GM10248 (cell line): ENCODE results near the gene ATP2A3.

ENCODE experiments used
- CTCF ChIA-PET: fragments of 300-600 bp; sonication (Branson Sonifier 250); formaldehyde crosslinking; extraction: SDS; loops from one replicate; lab custom pipeline; 2021; ENCODE audit warnings: antibody characterized with exemption; lab: Yijun Ruan, JAX
- POLR2A ChIA-PET: fragments of 350-650 bp; sonication (Branson Sonifier 250); formaldehyde crosslinking; extraction: SDS; loops from one replicate; lab custom pipeline; 2020; ENCODE audit warnings: antibody characterized with exemption; lab: Yijun Ruan, JAX
- DNase-seq: peaks from one replicate; pipeline ENCODE4 v3.0.0; 2012; ENCODE audit errors: extremely low spot score
- TF ChIP-seq, protein P1 (sequence below): IDR thresholded peaks from 2 replicates; pipeline ENCODE4 v1.5.1; 2012; ENCODE audit warnings: mild to moderate bottlenecking, low read depth; ENCODE audit errors: extremely low read depth, missing control alignments, control extremely low read depth

ATP2A3 gene

DNA sequence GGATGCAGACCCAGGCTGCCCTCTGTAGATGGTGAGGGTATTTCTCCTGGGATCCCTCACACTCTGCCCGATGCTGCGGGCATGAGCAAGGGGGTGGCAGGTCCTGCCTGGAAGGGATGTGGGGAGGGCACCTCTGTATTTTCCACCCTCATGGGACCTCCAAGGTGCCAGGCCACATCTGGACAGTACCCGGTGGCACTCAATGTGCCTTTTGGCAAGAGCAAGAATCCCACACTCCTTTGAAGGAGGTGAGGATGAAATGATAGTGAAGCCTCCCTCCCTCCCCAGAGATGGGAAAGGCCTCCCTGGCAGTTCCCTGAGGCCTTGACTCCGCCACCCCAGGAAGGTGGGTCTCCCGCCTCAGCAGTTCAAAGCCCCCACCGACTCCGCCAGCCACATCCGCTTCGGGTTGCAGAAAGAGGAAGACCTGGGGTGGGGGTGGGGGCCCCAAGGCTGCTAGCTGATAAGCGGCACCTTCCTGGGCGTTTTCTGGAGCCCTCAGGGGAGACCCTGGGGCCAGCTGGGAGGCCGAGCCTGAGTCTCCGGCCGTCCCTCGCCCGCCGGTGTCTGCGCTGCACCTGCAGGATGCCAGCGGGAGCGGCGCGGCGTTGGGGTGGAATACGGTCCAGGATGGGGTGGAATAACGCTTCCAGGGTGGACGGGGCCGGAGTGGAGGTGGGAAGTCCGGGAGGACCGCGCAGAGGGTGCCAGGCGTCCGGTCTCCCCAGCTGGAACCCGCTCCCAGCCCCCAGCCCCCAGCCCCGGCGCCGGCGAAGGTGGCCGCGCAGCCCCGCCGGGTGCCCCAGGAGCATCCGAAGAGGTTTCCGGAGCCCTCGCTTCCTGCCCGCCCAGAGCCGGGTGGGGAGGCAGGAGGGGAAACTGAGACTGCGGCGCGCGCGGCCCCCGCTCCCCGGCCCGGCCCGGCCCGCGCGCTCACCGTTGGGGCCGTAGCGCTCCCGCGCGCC, 718 bp downstream of the ATP2A3 start:
- ChIA-PET CTCF (interaction anchor here (1.3 to 2.9 kb wide), 2 partner anchors 10 to 49 kb away, joined by 4 to 17 read pairs; no protein-coding TSS in a partner anchor), POLR2A (interaction anchor here (1.2 kb wide), 1 partner anchor 45 kb away, joined by 3 read pairs; no protein-coding TSS in a partner anchor)
- TF ChIP-seq, protein P1, sequence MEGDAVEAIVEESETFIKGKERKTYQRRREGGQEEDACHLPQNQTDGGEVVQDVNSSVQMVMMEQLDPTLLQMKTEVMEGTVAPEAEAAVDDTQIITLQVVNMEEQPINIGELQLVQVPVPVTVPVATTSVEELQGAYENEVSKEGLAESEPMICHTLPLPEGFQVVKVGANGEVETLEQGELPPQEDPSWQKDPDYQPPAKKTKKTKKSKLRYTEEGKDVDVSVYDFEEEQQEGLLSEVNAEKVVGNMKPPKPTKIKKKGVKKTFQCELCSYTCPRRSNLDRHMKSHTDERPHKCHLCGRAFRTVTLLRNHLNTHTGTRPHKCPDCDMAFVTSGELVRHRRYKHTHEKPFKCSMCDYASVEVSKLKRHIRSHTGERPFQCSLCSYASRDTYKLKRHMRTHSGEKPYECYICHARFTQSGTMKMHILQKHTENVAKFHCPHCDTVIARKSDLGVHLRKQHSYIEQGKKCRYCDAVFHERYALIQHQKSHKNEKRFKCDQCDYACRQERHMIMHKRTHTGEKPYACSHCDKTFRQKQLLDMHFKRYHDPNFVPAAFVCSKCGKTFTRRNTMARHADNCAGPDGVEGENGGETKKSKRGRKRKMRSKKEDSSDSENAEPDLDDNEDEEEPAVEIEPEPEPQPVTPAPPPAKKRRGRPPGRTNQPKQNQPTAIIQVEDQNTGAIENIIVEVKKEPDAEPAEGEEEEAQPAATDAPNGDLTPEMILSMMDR, result no peak
- peak; percentile 67 for DNase-seq

DNA sequence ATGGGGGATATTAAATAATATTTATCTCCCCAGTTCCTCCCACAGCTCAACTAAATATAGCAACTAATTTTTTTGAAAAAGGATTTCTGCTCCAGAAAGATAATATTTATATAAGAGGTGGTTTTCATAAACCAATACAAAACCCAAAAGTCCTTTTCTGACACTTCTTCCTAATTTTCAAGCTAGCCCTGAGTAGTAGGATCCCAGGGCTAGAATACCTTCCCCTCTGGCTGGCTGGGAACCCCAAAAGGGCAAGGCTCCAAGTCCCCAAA, 1.3 kb downstream of the ATP2A3 start:
- POLR2A ChIA-PET, result no interaction called here
- DNase-seq, result no peak
- CTCF ChIA-PET, result interaction anchor here (1.3 to 3.6 kb wide), 3 partner anchors 11 to 49 kb away, joined by 4 to 22 read pairs (median 17); no protein-coding TSS in a partner anchor
- TF ChIP-seq, protein P1, result no peak

DNA sequence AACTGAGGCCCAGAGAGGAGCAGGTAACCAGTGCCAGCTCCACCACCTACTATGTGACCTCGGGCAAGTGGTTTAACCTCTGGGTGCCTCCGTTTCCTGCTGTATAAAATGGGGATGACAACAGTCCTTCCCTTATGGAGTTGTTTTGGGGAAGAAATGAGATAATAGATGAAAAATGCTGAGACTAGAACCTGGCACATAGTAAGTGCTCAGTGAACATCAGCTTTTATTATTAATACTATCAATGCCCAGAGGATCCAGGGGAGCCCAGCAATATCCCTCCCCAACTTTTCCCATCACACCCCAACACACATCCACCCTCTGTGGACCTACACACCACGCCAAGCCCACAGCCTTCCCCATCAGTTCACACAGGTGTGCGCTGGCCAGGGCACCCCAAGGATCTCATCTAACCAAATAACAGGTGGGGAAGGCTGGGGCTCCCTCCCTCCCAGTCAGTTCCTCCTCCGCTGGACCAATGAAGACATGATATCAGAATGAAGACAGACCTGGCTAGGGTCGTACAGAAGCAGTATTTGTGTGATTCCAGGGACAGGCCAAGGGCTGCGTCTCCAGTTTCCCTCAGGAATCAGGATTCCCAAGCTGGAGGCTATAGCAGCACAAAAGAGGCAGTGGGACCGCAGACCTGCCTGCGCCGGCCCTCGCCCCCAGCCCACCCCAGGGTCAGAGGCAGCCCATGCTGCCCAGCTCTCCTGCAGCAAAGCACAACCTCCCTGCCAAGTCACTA, 1.8 kb downstream of the ATP2A3 start:
- DNase-seq, result no peak
- CTCF ChIA-PET, result interaction anchor here (1.3 to 3.6 kb wide), 4 partner anchors 11 to 117 kb away, joined by 4 to 22 read pairs (median 6); no protein-coding TSS in a partner anchor
- POLR2A ChIA-PET, result no interaction called here
- TF ChIP-seq, protein P1, result no peak

DNA sequence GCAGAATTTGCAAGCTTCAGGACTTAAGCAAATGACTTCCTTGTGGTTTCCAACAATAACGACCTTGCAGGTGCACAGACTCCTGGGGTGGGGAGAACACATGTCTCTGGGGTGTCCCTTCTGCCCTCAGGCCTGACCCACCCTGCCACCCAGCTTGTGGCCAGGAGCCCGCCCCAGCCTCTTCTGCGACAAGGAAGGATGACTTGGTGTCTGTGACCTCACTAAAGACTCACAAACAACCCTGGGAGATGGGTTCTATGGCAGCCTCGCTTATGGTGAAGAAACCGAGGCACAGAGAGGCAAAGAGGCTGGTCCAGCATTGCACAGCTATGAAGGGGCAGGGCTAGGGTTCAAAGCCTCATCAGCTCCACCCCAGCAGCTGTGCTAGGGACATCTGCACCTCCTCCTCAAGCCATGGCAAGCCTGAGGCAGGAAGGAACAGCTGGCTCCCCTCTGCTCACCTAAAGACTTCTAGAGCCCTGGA, 2.6 kb downstream of the ATP2A3 start:
- POLR2A ChIA-PET, result no interaction called here
- DNase-seq, result no peak
- CTCF ChIA-PET, result interaction anchor here (1.2 to 3.6 kb wide), 5 partner anchors 12 to 117 kb away, joined by 4 to 22 read pairs (median 4); no protein-coding TSS in a partner anchor
- TF ChIP-seq, protein P1, result no peak

DNA sequence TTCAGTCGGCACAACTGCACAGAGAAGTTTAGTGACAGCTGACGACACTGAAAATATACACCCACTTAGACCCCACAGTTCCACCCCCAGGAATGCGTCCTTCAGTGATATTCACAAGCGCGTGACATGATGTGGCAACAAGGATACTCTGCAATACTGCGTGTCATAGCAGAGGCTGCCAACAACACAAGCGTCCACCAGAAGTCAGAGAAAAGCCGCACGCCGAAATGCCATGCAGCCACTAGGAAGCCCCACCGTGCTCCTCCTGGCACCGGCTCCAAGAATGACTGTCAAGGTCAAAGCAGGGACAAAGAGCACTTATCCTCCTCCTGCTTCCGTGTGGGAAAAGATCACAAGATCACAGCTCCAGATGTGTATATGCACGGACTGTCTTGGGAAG, 3.5 kb downstream of the ATP2A3 start:
- CTCF ChIA-PET, result interaction anchor here (1.2 to 3.6 kb wide), 3 partner anchors 13 to 114 kb away, joined by 4 to 22 read pairs (median 8); no protein-coding TSS in a partner anchor
- DNase-seq, result no peak
- POLR2A ChIA-PET, result no interaction called here
- TF ChIP-seq, protein P1, result no peak
